Limb (tissue), 2 donors: ENCODE measurements around the gene BEST2.

Source experiments
- DNase-seq, 2 donors: peaks; one replicate each; pipeline ENCODE4 v3.0.0-alpha.2; 2016; ENCODE audit errors: extremely low spot score in 2 of 2

BEST2 gene

GRCh38 chr19:12799742-12800465, 48.3 kb downstream of the BEST2 start:
- DNase-seq = no peak

- DNase-seq = no peak
Measured at GRCh38 chr19:12800466-12800770, 48.8 kb downstream of the BEST2 start.

- DNase-seq = no peak
Measured at GRCh38 chr19:12800923-12801465, 49.4 kb downstream of the BEST2 start.

- DNase-seq = peak; percentile 78 to 92
Measured at GRCh38 chr19:12801466-12802266, 50.1 kb downstream of the BEST2 start, which contains the start of the genes PRDX2 and THSD8. Gene PRDX2, minus strand, starts transcription at chr19:12801800. Its CDS starts 539 bp downstream, at chr19:12801261. Gene THSD8, plus strand, starts transcription at chr19:12802069. Its CDS starts 3 bp downstream, at chr19:12802072.

GRCh38 chr19:12802267-12803106, 50.9 kb downstream of the BEST2 start:
- DNase-seq = no peak

- no peak for DNase-seq
Measured at GRCh38 chr19:12804051-12804450, 52.5 kb downstream of the BEST2 start.

- DNase-seq = peak; percentile 92
Measured at GRCh38 chr19:12806242-12807081, 54.9 kb downstream of the BEST2 start, which contains the start of gene RNASEH2A. Gene RNASEH2A, plus strand, starts transcription at chr19:12806584. Its CDS starts 90 bp downstream, at chr19:12806674.
